ENCODE results near the gene DMXL1. TPM values are rescaled to one million over a fixed set of nuclear protein-coding genes. Genes with fewer than 3 reads are reported as not detected.

Gene DMXL1
- total and polyA plus RNA-seq, 3 donors from 2014 or later = 16.0 to 93.3 (median 63.9) TPM

- Histone ChIP-seq H3K4me3 (no peak overlapping the region), H3K9me3 (no peaks in the 10 kb centered on the region), H3K4me1 (no peaks in the 10 kb centered on the region), H3K36me3 (ENCODE audit: low read depth, missing control alignments) (no peaks in the 10 kb centered on the region), H3K27ac (no peak overlapping the region), H3K27me3 (no peaks in the 10 kb centered on the region)
- DNase-seq = no peak
- intact Hi-C loops (cut with DNase I; ENCODE audit: low total_unique reads) = no loop called here
- 87 to 93% methylated on average over 3 of the region's 3 CpGs for WGBS, 2 donors
- TF ChIP-seq POLR2A (IDR thresholded peaks at IDR 0.05) = no peak
- TF ChIP-seq CTCF (IDR thresholded peaks at IDR 0.05) = no peak
Measured at GRCh38 chr5:119243888-119244287, 173.0 kb downstream of the DMXL1 start.

GRCh38 chr5:119250946-119251901 is 180.3 kb downstream of the DMXL1 start:
- DNase-seq = no peak

GRCh38 chr5:119255571-119256356 is 184.9 kb downstream of the DMXL1 start:
- H3K27ac ChIP-seq = no peak overlapping the region
- WGBS, 2 donors = 95% methylated on average over 4 to 5 of the region's 5 CpGs
- no peak for DNase-seq
- no peak for TF ChIP-seq CTCF (IDR thresholded peaks at IDR 0.05)
- no peak for TF ChIP-seq POLR2A (IDR thresholded peaks at IDR 0.05)
- no peaks in the 10 kb centered on the region for H3K27me3 ChIP-seq
- H3K4me1 ChIP-seq = no peaks in the 10 kb centered on the region
- no peaks in the 10 kb centered on the region for H3K9me3 ChIP-seq
- intact Hi-C loops (cut with DNase I; ENCODE audit: low total_unique reads) = no loop called here
- H3K4me3 ChIP-seq = no peak overlapping the region
- H3K36me3 ChIP-seq (ENCODE audit: low read depth, missing control alignments) = no peaks in the 10 kb centered on the region

More at GRCh38 chr5:119250946-119251901, 180.3 kb downstream of the DMXL1 start:
- no peak overlapping the region for H3K4me3 ChIP-seq
- intact Hi-C loops (cut with DNase I; ENCODE audit: low total_unique reads) = no loop called here
- no peak for TF ChIP-seq CTCF (IDR thresholded peaks at IDR 0.05)
- TF ChIP-seq POLR2A (IDR thresholded peaks at IDR 0.05) = no peak
- H3K27me3 ChIP-seq = no peaks in the 10 kb centered on the region
- no peaks in the 10 kb centered on the region for H3K9me3 ChIP-seq
- H3K27ac ChIP-seq = no peak overlapping the region
- WGBS, 2 donors = 90 to 91% methylated on average over 7 of the region's 7 CpGs
- H3K4me1 ChIP-seq = no peaks in the 10 kb centered on the region
- no peaks in the 10 kb centered on the region for H3K36me3 ChIP-seq (ENCODE audit: low read depth, missing control alignments)

GRCh38 chr5:119257613-119258012 is 186.7 kb downstream of the DMXL1 start:
- H3K27me3 ChIP-seq = no peaks in the 10 kb centered on the region
- 97% methylated on average over 3 of the region's 3 CpGs for WGBS, 2 donors
- intact Hi-C loops (cut with DNase I; ENCODE audit: low total_unique reads) = no loop called here
- no peaks in the 10 kb centered on the region for H3K4me1 ChIP-seq
- no peak for TF ChIP-seq POLR2A (IDR thresholded peaks at IDR 0.05)
- TF ChIP-seq CTCF (IDR thresholded peaks at IDR 0.05) = no peak
- no peaks in the 10 kb centered on the region for H3K9me3 ChIP-seq
- no peaks in the 10 kb centered on the region for H3K36me3 ChIP-seq (ENCODE audit: low read depth, missing control alignments)
- H3K27ac ChIP-seq = no peak overlapping the region
- H3K4me3 ChIP-seq = no peak overlapping the region
- no peak for DNase-seq
